PC-9 (cell line): ENCODE results near the gene SERPIND1. TPM values are rescaled to one million over a fixed set of nuclear protein-coding genes. Genes with fewer than 3 reads are reported as not detected.

Experiments used
- BruUV-seq: library from RNA; stranded (reverse); fragments of 400-500 nt; replicated peaks from 2 replicates; lab custom pipeline; 2021; lab: Mats Ljungman, UMichigan
- CTCF ChIA-PET: fragments of 300-600 bp; sonication (Branson Sonifier 250); formaldehyde crosslinking; loops from one replicate; lab custom pipeline; 2022; ENCODE audit warnings: antibody characterized with exemption; lab: Charles Lee
- POLR2A ChIA-PET: fragments of 300-600 bp; sonication (Branson Sonifier 250); formaldehyde crosslinking; loops from one replicate; lab custom pipeline; 2022; ENCODE audit warnings: antibody characterized with exemption; ENCODE audit not compliant: unreplicated experiment; lab: Charles Lee
- DNase-seq, 2 experiments: peaks; one replicate each; pipeline versions ENCODE4 v3.0.0 to v3.0.0-alpha.2; 2015 to 2022; ENCODE audit warnings: mixed read lengths in 1 of 2
- H2AFZ ChIP-seq: fragments of 200-600 bp; sonication (generic); 2 replicates; pipeline ENCODE4 v1.8.1; 2017; ENCODE audit warnings: antibody characterized with exemption
- H3F3A ChIP-seq: fragments of 200-600 bp; sonication (generic); 2 replicates; pipeline ENCODE4 v1.8.1; 2017; ENCODE audit warnings: antibody characterized with exemption, mild to moderate bottlenecking, low read depth; ENCODE audit not compliant: insufficient read depth
- H3K27ac ChIP-seq: fragments of 200-600 bp; sonication (generic); 2 replicates; pipeline ENCODE4 v1.6.1; 2016; ENCODE audit warnings: mixed run types
- H3K27me3 ChIP-seq: fragments of 200-600 bp; sonication (generic); 2 replicates; pipeline ENCODE4 v1.6.1; 2016; ENCODE audit warnings: low read depth, mixed run types; ENCODE audit not compliant: insufficient read depth
- H3K36me3 ChIP-seq: fragments of 200-600 bp; sonication (generic); 2 replicates; pipeline ENCODE4 v1.6.1; 2016; ENCODE audit warnings: low read depth, mixed run types
- H3K4me1 ChIP-seq: fragments of 200-600 bp; sonication (generic); replicated peaks from 2 replicates; pipeline ENCODE4 v1.6.1; 2016; ENCODE audit warnings: mixed run types; ENCODE audit not compliant: insufficient read depth
- H3K4me2 ChIP-seq: fragments of 200-600 bp; sonication (generic); 2 replicates; pipeline ENCODE4 v1.6.1; 2017; ENCODE audit warnings: mixed run types
- H3K4me3 ChIP-seq: fragments of 200-600 bp; sonication (generic); 2 replicates; pipeline ENCODE4 v1.6.1; 2016; ENCODE audit warnings: mixed run types
- H3K79me2 ChIP-seq: fragments of 200-600 bp; sonication (generic); 2 replicates; pipeline ENCODE4 v1.6.1; 2017; ENCODE audit warnings: low read depth, mixed run types
- H3K9me2 ChIP-seq: fragments of 200-600 bp; sonication (generic); 2 replicates; pipeline ENCODE4 v1.8.1; 2017; ENCODE audit warnings: mild to moderate bottlenecking; ENCODE audit not compliant: insufficient read depth
- H3K9me3 ChIP-seq: fragments of 200-600 bp; sonication (generic); 2 replicates; pipeline ENCODE4 v1.8.1; 2016; ENCODE audit warnings: low read depth; ENCODE audit not compliant: insufficient read depth
- H4K20me1 ChIP-seq: fragments of 200-600 bp; sonication (generic); 2 replicates; pipeline ENCODE4 v1.8.1; 2017; ENCODE audit not compliant: insufficient read depth
- EZH2 ChIP-seq: fragments of 200-600 bp; sonication (generic); IDR thresholded peaks from 2 replicates; pipeline ENCODE4 v1.8.0; 2017; ENCODE audit warnings: antibody characterized with exemption, low read depth
- intact Hi-C: fragments of 100-400 bp; cut with micrococcal nuclease; formaldehyde crosslinking; loops from one replicate; pipeline ENCODE4 v1.10.0; 2022; ENCODE audit not compliant: unreplicated experiment
- total RNA-seq: library from RNA; stranded (reverse); gene quantifications from 2 replicates; pipeline ENCODE4 v1.2.3, GENCODE V29; 2021
- TF ChIP-seq, protein P1 (sequence below): fragments of 200-600 bp; sonication (generic); conservative IDR thresholded peaks from 2 replicates; pipeline ENCODE4 v1.6.1; 2017; ENCODE audit warnings: mixed run types, antibody characterized with exemption, mild to moderate bottlenecking, moderate library complexity

The SERPIND1 gene
- total RNA-seq, 1 experiment from 2014 or later: not detected

DNA sequence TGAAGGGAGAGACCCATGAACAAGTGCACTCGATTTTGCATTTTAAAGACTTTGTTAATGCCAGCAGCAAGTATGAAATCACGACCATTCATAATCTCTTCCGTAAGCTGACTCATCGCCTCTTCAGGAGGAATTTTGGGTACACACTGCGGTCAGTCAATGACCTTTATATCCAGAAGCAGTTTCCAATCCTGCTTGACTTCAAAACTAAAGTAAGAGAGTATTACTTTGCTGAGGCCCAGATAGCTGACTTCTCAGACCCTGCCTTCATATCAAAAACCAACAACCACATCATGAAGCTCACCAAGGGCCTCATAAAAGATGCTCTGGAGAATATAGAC, 5.9 kb downstream of the SERPIND1 start:
- H3K4me1 ChIP-seq: peaks cover 55% of the 10 kb centered on the region
- no peaks in the 10 kb centered on the region for H3K9me2 ChIP-seq
- DNase-seq: peak; percentile 7 to 84
- no peak for TF ChIP-seq EZH2
- TF ChIP-seq, protein P1, sequence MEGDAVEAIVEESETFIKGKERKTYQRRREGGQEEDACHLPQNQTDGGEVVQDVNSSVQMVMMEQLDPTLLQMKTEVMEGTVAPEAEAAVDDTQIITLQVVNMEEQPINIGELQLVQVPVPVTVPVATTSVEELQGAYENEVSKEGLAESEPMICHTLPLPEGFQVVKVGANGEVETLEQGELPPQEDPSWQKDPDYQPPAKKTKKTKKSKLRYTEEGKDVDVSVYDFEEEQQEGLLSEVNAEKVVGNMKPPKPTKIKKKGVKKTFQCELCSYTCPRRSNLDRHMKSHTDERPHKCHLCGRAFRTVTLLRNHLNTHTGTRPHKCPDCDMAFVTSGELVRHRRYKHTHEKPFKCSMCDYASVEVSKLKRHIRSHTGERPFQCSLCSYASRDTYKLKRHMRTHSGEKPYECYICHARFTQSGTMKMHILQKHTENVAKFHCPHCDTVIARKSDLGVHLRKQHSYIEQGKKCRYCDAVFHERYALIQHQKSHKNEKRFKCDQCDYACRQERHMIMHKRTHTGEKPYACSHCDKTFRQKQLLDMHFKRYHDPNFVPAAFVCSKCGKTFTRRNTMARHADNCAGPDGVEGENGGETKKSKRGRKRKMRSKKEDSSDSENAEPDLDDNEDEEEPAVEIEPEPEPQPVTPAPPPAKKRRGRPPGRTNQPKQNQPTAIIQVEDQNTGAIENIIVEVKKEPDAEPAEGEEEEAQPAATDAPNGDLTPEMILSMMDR: no peak
- peak overlapping the region; percentile 62; the same call in 1 of the 2 replicates for H3K27ac ChIP-seq
- CTCF ChIA-PET: interaction anchor here (0.6 kb wide), 1 partner anchor 24 kb away, joined by 5 read pairs; no protein-coding TSS in a partner anchor
- POLR2A ChIA-PET: no interaction called here
- H3K4me2 ChIP-seq: peak overlapping the region; percentile 77
- no peaks in the 10 kb centered on the region for H3K79me2 ChIP-seq
- no peak overlapping the region for H3K4me3 ChIP-seq
- peaks cover 28% of the 10 kb centered on the region for H3F3A ChIP-seq
- no TSS peak for BruUV-seq
- H2AFZ ChIP-seq: no peak overlapping the region
- no peaks in the 10 kb centered on the region for H3K9me3 ChIP-seq
- intact Hi-C loops: no loop called here
- H3K27me3 ChIP-seq: no peaks in the 10 kb centered on the region
- H3K36me3 ChIP-seq: no peaks in the 10 kb centered on the region
- no peaks in the 10 kb centered on the region for H4K20me1 ChIP-seq

DNA sequence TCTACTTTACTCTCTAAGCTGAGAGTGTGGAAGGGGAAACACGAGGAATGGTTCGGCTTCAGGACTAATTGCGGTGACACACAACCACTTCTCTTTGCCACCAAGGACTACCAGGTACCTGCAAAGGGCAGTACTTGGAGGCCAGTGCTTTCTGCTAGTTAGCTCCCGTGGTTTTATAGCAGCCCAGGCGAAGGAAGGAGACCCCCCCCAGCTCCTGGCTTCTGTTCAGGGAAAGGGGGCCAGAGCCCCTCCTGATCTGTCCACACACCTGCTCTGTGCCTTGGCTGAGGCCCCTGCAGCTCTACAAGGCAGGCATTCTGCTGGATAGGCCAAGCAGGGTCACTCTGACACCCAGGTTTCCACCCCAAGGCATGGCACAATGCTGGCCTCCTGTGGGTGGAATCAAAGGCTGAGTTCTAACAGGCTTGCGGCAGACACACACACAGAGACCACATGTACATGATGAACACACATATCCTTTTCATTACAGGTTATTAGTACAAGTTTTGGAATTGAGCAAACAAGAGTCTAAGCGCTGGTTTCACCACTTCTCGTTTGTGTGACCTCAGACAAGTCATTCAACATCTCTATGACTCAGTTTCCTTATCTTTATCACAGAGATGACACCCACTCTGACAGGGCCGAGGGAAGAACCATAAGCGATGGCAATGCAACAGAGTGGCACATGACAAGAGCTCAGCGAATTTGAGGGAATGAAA, 7.5 kb downstream of the SERPIND1 start:
- H3K27ac ChIP-seq: no peak overlapping the region
- no peak for DNase-seq
- no peaks in the 10 kb centered on the region for H3K36me3 ChIP-seq
- no peaks in the 10 kb centered on the region for H3K9me3 ChIP-seq
- H3K27me3 ChIP-seq: no peaks in the 10 kb centered on the region
- no peak overlapping the region; the same call in 1 of the 2 replicates for H3K4me2 ChIP-seq
- peaks cover 55% of the 10 kb centered on the region for H3K4me1 ChIP-seq
- peaks cover 28% of the 10 kb centered on the region for H3F3A ChIP-seq
- ChIA-PET POLR2A (no interaction called here), CTCF (interaction anchor here (0.6 kb wide), 1 partner anchor 58 kb away, joined by 3 read pairs; no protein-coding TSS in a partner anchor)
- no peaks in the 10 kb centered on the region for H3K9me2 ChIP-seq
- H3K79me2 ChIP-seq: no peaks in the 10 kb centered on the region
- H2AFZ ChIP-seq: no peak overlapping the region
- intact Hi-C loops: no loop called here
- H4K20me1 ChIP-seq: no peaks in the 10 kb centered on the region
- BruUV-seq: no TSS peak
- H3K4me3 ChIP-seq: no peak overlapping the region
- no peak for TF ChIP-seq EZH2
- TF ChIP-seq, protein P1: no peak

DNA sequence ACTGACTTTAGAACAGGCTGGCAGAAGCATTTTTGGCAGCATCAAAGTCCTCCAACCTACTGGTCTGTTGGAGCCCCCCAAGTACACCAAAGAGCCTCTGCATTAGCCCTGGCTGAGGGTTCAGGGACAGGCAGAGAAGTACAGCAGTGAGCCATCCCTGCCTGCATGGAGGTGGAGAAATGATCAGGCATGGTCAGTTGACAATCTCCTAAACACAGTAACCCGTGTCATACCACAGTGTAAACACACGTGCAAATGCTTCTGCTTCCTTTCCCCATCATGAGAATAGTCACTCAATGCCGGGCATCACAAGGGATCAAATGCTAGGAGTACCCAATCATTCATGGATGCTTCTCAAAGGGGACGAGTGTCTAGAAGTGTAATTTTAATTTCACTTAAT, 8.2 kb downstream of the SERPIND1 start:
- DNase-seq: no peak
- Histone ChIP-seq H3K4me1 (peaks cover 50% of the 10 kb centered on the region), H4K20me1 (no peaks in the 10 kb centered on the region), H3K9me2 (no peaks in the 10 kb centered on the region), H3F3A (peaks cover 28% of the 10 kb centered on the region), H3K27ac (no peak overlapping the region), H3K9me3 (no peaks in the 10 kb centered on the region), H3K79me2 (no peaks in the 10 kb centered on the region), H3K27me3 (no peaks in the 10 kb centered on the region), H3K4me2 (no peak overlapping the region), H2AFZ (no peak overlapping the region), H3K36me3 (no peaks in the 10 kb centered on the region), H3K4me3 (no peak overlapping the region)
- BruUV-seq: no TSS peak
- ChIA-PET CTCF (no interaction called here), POLR2A (no interaction called here)
- intact Hi-C loops: no loop called here
- no peak for TF ChIP-seq EZH2
- TF ChIP-seq, protein P1: no peak
